ENCODE data around the gene ERAP2.

The ERAP2 gene

GRCh38 chr5:96856371-96856770 is 19.9 kb upstream of the ERAP2 start:
- H3K9ac ChIP-seq (ENCODE audit: insufficient read length) = no peak overlapping the region
- no peaks in the 10 kb centered on the region for H3K9me3 ChIP-seq (ENCODE audit: low read depth, low read length)
- no peaks in the 10 kb centered on the region for H3K36me3 ChIP-seq (ENCODE audit: insufficient read depth, low read length)
- H3K27ac ChIP-seq = no peak overlapping the region
- H3K4me3 ChIP-seq = no peak overlapping the region
- DNase-seq (ENCODE audit: low read depth, low spot score) = no peak
- no peak for TF ChIP-seq POLR2AphosphoS5 (IDR thresholded peaks at IDR 0.05; ENCODE audit: borderline replicate concordance, low read depth, low read length)
- no peak for TF ChIP-seq FOXP2 (optimal IDR thresholded peaks at IDR 0.05; ENCODE audit: control extremely low read depth, extremely low read length, insufficient read depth)
- TF ChIP-seq EZH2 (IDR thresholded peaks at IDR 0.05) = no peak

GRCh38 chr5:96857454-96857853 is 18.8 kb upstream of the ERAP2 start:
- TF ChIP-seq EZH2 (IDR thresholded peaks at IDR 0.05) (no peak), FOXP2 (optimal IDR thresholded peaks at IDR 0.05; ENCODE audit: control extremely low read depth, extremely low read length, insufficient read depth) (no peak), POLR2AphosphoS5 (IDR thresholded peaks at IDR 0.05; ENCODE audit: borderline replicate concordance, low read depth, low read length) (no peak)
- Histone ChIP-seq H3K27ac (no peak overlapping the region), H3K36me3 (ENCODE audit: insufficient read depth, low read length) (no peaks in the 10 kb centered on the region), H3K9me3 (ENCODE audit: low read depth, low read length) (no peaks in the 10 kb centered on the region), H3K4me3 (no peak overlapping the region), H3K9ac (ENCODE audit: insufficient read length) (no peak overlapping the region)
- DNase-seq (ENCODE audit: low read depth, low spot score) = no peak

GRCh38 chr5:96857924-96858323 is 18.4 kb upstream of the ERAP2 start:
- Histone ChIP-seq H3K27ac (no peak overlapping the region), H3K9me3 (ENCODE audit: low read depth, low read length) (no peaks in the 10 kb centered on the region), H3K9ac (ENCODE audit: insufficient read length) (no peak overlapping the region), H3K36me3 (ENCODE audit: insufficient read depth, low read length) (no peaks in the 10 kb centered on the region), H3K4me3 (no peak overlapping the region)
- no peak for DNase-seq (ENCODE audit: low read depth, low spot score)
- TF ChIP-seq POLR2AphosphoS5 (IDR thresholded peaks at IDR 0.05; ENCODE audit: borderline replicate concordance, low read depth, low read length) = no peak
- TF ChIP-seq FOXP2 (optimal IDR thresholded peaks at IDR 0.05; ENCODE audit: control extremely low read depth, extremely low read length, insufficient read depth) = no peak
- TF ChIP-seq EZH2 (IDR thresholded peaks at IDR 0.05) = no peak

- DNase-seq (ENCODE audit: low read depth, low spot score) = no peak
- H3K27ac ChIP-seq = no peak overlapping the region
- no peak overlapping the region for H3K4me3 ChIP-seq
- H3K9ac ChIP-seq (ENCODE audit: insufficient read length) = no peak overlapping the region
- no peaks in the 10 kb centered on the region for H3K36me3 ChIP-seq (ENCODE audit: insufficient read depth, low read length)
- TF ChIP-seq EZH2 (IDR thresholded peaks at IDR 0.05) = no peak
- TF ChIP-seq FOXP2 (optimal IDR thresholded peaks at IDR 0.05; ENCODE audit: control extremely low read depth, extremely low read length, insufficient read depth) = no peak
- TF ChIP-seq POLR2AphosphoS5 (IDR thresholded peaks at IDR 0.05; ENCODE audit: borderline replicate concordance, low read depth, low read length) = no peak
- H3K9me3 ChIP-seq (ENCODE audit: low read depth, low read length) = no peaks in the 10 kb centered on the region
These were observed 16.9 kb upstream of the ERAP2 start for GRCh38 chr5:96859375-96859774.

GRCh38 chr5:96861076-96861475 is 15.2 kb upstream of the ERAP2 start:
- H3K27ac ChIP-seq = no peak overlapping the region
- no peak overlapping the region for H3K9ac ChIP-seq (ENCODE audit: insufficient read length)

GRCh38 chr5:96863114-96863513 is 13.2 kb upstream of the ERAP2 start:
- no peak for TF ChIP-seq EZH2 (IDR thresholded peaks at IDR 0.05)
- no peak for TF ChIP-seq POLR2AphosphoS5 (IDR thresholded peaks at IDR 0.05; ENCODE audit: borderline replicate concordance, low read depth, low read length)
- no peak for TF ChIP-seq FOXP2 (optimal IDR thresholded peaks at IDR 0.05; ENCODE audit: control extremely low read depth, extremely low read length, insufficient read depth)
- H3K9me3 ChIP-seq (ENCODE audit: low read depth, low read length) = no peaks in the 10 kb centered on the region
- no peak for DNase-seq (ENCODE audit: low read depth, low spot score)
- H3K9ac ChIP-seq (ENCODE audit: insufficient read length) = no peak overlapping the region
- no peaks in the 10 kb centered on the region for H3K36me3 ChIP-seq (ENCODE audit: insufficient read depth, low read length)
- H3K4me3 ChIP-seq = no peak overlapping the region
- no peak overlapping the region for H3K27ac ChIP-seq

More at GRCh38 chr5:96861076-96861475, 15.2 kb upstream of the ERAP2 start:
- H3K9me3 ChIP-seq (ENCODE audit: low read depth, low read length) = no peaks in the 10 kb centered on the region
- H3K4me3 ChIP-seq = no peak overlapping the region
- no peaks in the 10 kb centered on the region for H3K36me3 ChIP-seq (ENCODE audit: insufficient read depth, low read length)
- DNase-seq (ENCODE audit: low read depth, low spot score) = no peak
- TF ChIP-seq EZH2 (IDR thresholded peaks at IDR 0.05) (no peak), FOXP2 (optimal IDR thresholded peaks at IDR 0.05; ENCODE audit: control extremely low read depth, extremely low read length, insufficient read depth) (no peak), POLR2AphosphoS5 (IDR thresholded peaks at IDR 0.05; ENCODE audit: borderline replicate concordance, low read depth, low read length) (no peak)

- Histone ChIP-seq H3K9ac (ENCODE audit: insufficient read length) (no peak overlapping the region), H3K27ac (no peak overlapping the region), H3K9me3 (ENCODE audit: low read depth, low read length) (no peaks in the 10 kb centered on the region), H3K4me3 (no peak overlapping the region), H3K36me3 (ENCODE audit: insufficient read depth, low read length) (no peaks in the 10 kb centered on the region)
- DNase-seq (ENCODE audit: low read depth, low spot score) = no peak
- no peak for TF ChIP-seq POLR2AphosphoS5 (IDR thresholded peaks at IDR 0.05; ENCODE audit: borderline replicate concordance, low read depth, low read length)
- no peak for TF ChIP-seq EZH2 (IDR thresholded peaks at IDR 0.05)
- TF ChIP-seq FOXP2 (optimal IDR thresholded peaks at IDR 0.05; ENCODE audit: control extremely low read depth, extremely low read length, insufficient read depth) = no peak
These were observed 12.2 kb upstream of the ERAP2 start for GRCh38 chr5:96863949-96864584.

- Histone ChIP-seq H3K36me3 (ENCODE audit: insufficient read depth, low read length) (no peaks in the 10 kb centered on the region), H3K9me3 (ENCODE audit: low read depth, low read length) (no peaks in the 10 kb centered on the region), H3K4me3 (no peak overlapping the region), H3K9ac (ENCODE audit: insufficient read length) (no peak overlapping the region), H3K27ac (no peak overlapping the region)
- no peak for TF ChIP-seq EZH2 (IDR thresholded peaks at IDR 0.05)
- no peak for TF ChIP-seq POLR2AphosphoS5 (IDR thresholded peaks at IDR 0.05; ENCODE audit: borderline replicate concordance, low read depth, low read length)
- no peak for TF ChIP-seq FOXP2 (optimal IDR thresholded peaks at IDR 0.05; ENCODE audit: control extremely low read depth, extremely low read length, insufficient read depth)
- no peak for DNase-seq (ENCODE audit: low read depth, low spot score)
These were observed 11.3 kb upstream of the ERAP2 start for GRCh38 chr5:96864922-96865530.
